HuH-7 (cell line): Measurements from ENCODE around the gene ADAM11.

Experiments
- DNase-seq: peaks from one replicate; pipeline ENCODE4 v3.0.0; 2011; ENCODE audit warnings: low spot score

ADAM11 gene

GRCh38 chr17:44757918-44758413 lies 822 bp upstream of the ADAM11 start:
- DNase-seq: no peak

- DNase-seq: peak; percentile 74
Measured at GRCh38 chr17:44759086-44759915, 513 bp downstream of the ADAM11 start.

- no peak for DNase-seq
Measured at GRCh38 chr17:44759916-44760243, 1.1 kb downstream of the ADAM11 start.

GRCh38 chr17:44760474-44761308 lies 1.9 kb downstream of the ADAM11 start:
- no peak for DNase-seq

GRCh38 chr17:44761932-44762810 lies 3.4 kb downstream of the ADAM11 start:
- DNase-seq: no peak

GRCh38 chr17:44763170-44763569 lies 4.4 kb downstream of the ADAM11 start:
- DNase-seq: no peak

- DNase-seq: no peak
Measured at GRCh38 chr17:44765965-44766364, 7.2 kb downstream of the ADAM11 start.

- DNase-seq: no peak
Measured at GRCh38 chr17:44766409-44767038, 7.7 kb downstream of the ADAM11 start.

- no peak for DNase-seq
Measured at GRCh38 chr17:44767493-44767892, 8.7 kb downstream of the ADAM11 start.

GRCh38 chr17:44768505-44769142 lies 9.8 kb downstream of the ADAM11 start:
- DNase-seq: no peak

GRCh38 chr17:44769230-44769629 lies 10.4 kb downstream of the ADAM11 start:
- DNase-seq: no peak

- DNase-seq: no peak
Measured at GRCh38 chr17:44769647-44770084, 10.9 kb downstream of the ADAM11 start.

GRCh38 chr17:44770166-44770925 lies 11.6 kb downstream of the ADAM11 start:
- DNase-seq: no peak

- DNase-seq: no peak
Measured at GRCh38 chr17:44772308-44773045, 13.7 kb downstream of the ADAM11 start.

- no peak for DNase-seq
Measured at GRCh38 chr17:44773140-44773539, 14.4 kb downstream of the ADAM11 start.

GRCh38 chr17:44774271-44775135 lies 15.7 kb downstream of the ADAM11 start:
- DNase-seq: peak; percentile 99

GRCh38 chr17:44775136-44775837 lies 16.5 kb downstream of the ADAM11 start:
- peak; percentile 100 for DNase-seq
